T-helper 17 cell (primary cell): ENCODE results near the gene SCYGR8. TPM values are rescaled to one million over a fixed set of nuclear protein-coding genes. Genes with fewer than 3 reads are reported as not detected.

Source experiments
- ATAC-seq: fragments of 150-1000 bp; cut with Tn5 transposase; 2 replicates; pipeline ENCODE4 v1.10.0; 2021; ENCODE audit warnings: mild to moderate bottlenecking, moderate library complexity
- DNase-seq, 3 donors: peaks; one replicate each; pipeline versions ENCODE4 v3.0.0 to v3.0.0-alpha.2; 2020 to 2021
- H3K9me3 ChIP-seq: one replicate; pipeline ENCODE4 v1.7.0; 2013; ENCODE audit warnings: low read length, mild to moderate bottlenecking; ENCODE audit not compliant: control insufficient read depth, poor library complexity, severe bottlenecking
- H3K27ac Mint-ChIP-seq: one replicate; pipeline ENCODE4 v1.8.0; 2022; ENCODE audit warnings: mild to moderate bottlenecking, moderate library complexity, mixed read lengths
- H3K27me3 Mint-ChIP-seq: one replicate; pipeline ENCODE4 v1.8.0; 2022; ENCODE audit warnings: mixed read lengths
- H3K36me3 Mint-ChIP-seq: one replicate; pipeline ENCODE4 v1.8.0; 2022; ENCODE audit warnings: low read depth, mixed read lengths
- H3K4me1 Mint-ChIP-seq: one replicate; pipeline ENCODE4 v1.8.0; 2022; ENCODE audit warnings: mild to moderate bottlenecking, mixed read lengths
- H3K4me3 Mint-ChIP-seq: one replicate; pipeline ENCODE4 v1.8.0; 2022; ENCODE audit warnings: mild to moderate bottlenecking, moderate library complexity, mixed read lengths
- total RNA-seq, 4 donors: library from RNA in 2 of 4; stranded (reverse) in 2 of 4; gene quantifications; one replicate each; pipeline ENCODE4 v1.2.3 and lab custom pipeline; 2022 to 2026

The SCYGR8 gene
- total RNA-seq, 2 donors from 2014 or later = not detected

- no peaks in the 10 kb centered on the region for H3K27me3 Mint-ChIP-seq
- H3K27ac Mint-ChIP-seq = no peak overlapping the region
- no peaks in the 10 kb centered on the region for H3K9me3 ChIP-seq
- ATAC-seq (no peak), DNase-seq (no peak)
- no peak overlapping the region for H3K4me3 Mint-ChIP-seq
- H3K4me1 Mint-ChIP-seq = peaks cover 19% of the 10 kb centered on the region
- H3K36me3 Mint-ChIP-seq = peaks cover 2% of the 10 kb centered on the region
Measured at GRCh38 chr2:227772197-227772661, 26.5 kb downstream of the SCYGR8 start.

- peaks cover 2% of the 10 kb centered on the region for H3K36me3 Mint-ChIP-seq
- no peak overlapping the region for H3K27ac Mint-ChIP-seq
- peaks cover 19% of the 10 kb centered on the region for H3K4me1 Mint-ChIP-seq
- DNase-seq = no peak
- H3K9me3 ChIP-seq = no peaks in the 10 kb centered on the region
- ATAC-seq = no peak
- no peak overlapping the region for H3K4me3 Mint-ChIP-seq
- no peaks in the 10 kb centered on the region for H3K27me3 Mint-ChIP-seq
Measured at GRCh38 chr2:227772932-227773331, 27.2 kb downstream of the SCYGR8 start.

GRCh38 chr2:227774011-227774624 is 28.4 kb downstream of the SCYGR8 start:
- peaks cover 19% of the 10 kb centered on the region for H3K4me1 Mint-ChIP-seq
- no peak for DNase-seq
- H3K4me3 Mint-ChIP-seq = no peak overlapping the region
- no peaks in the 10 kb centered on the region for H3K27me3 Mint-ChIP-seq
- peak; percentile 72 for ATAC-seq
- no peaks in the 10 kb centered on the region for H3K9me3 ChIP-seq
- H3K27ac Mint-ChIP-seq = peak overlapping the region; percentile 57
- peaks cover 2% of the 10 kb centered on the region for H3K36me3 Mint-ChIP-seq

- Mint-ChIP-seq H3K27ac (peak overlapping the region; percentile 57), H3K27me3 (no peaks in the 10 kb centered on the region), H3K36me3 (peaks cover 2% of the 10 kb centered on the region), H3K4me1 (peaks cover 19% of the 10 kb centered on the region), H3K4me3 (peak overlapping the region; percentile 46)
- no peak for DNase-seq
- no peaks in the 10 kb centered on the region for H3K9me3 ChIP-seq
- ATAC-seq = no peak
Measured at GRCh38 chr2:227774895-227775842, 29.5 kb downstream of the SCYGR8 start.

- no peak for ATAC-seq
- H3K4me1 Mint-ChIP-seq = peaks cover 24% of the 10 kb centered on the region
- no peaks in the 10 kb centered on the region for H3K9me3 ChIP-seq
- H3K36me3 Mint-ChIP-seq = no peaks in the 10 kb centered on the region
- DNase-seq = peak in 1 of 3 donors; percentile 8
- H3K27ac Mint-ChIP-seq = peak overlapping the region; percentile 97
- no peaks in the 10 kb centered on the region for H3K27me3 Mint-ChIP-seq
- H3K4me3 Mint-ChIP-seq = no peak overlapping the region
Measured at GRCh38 chr2:227780981-227781615, 35.4 kb downstream of the SCYGR8 start.

- Mint-ChIP-seq H3K27me3 (no peaks in the 10 kb centered on the region), H3K36me3 (no peaks in the 10 kb centered on the region), H3K4me3 (no peak overlapping the region), H3K4me1 (peaks cover 24% of the 10 kb centered on the region), H3K27ac (peak overlapping the region; percentile 97)
- H3K9me3 ChIP-seq = no peaks in the 10 kb centered on the region
- no peak for ATAC-seq
- no peak for DNase-seq
Measured at GRCh38 chr2:227781841-227782240, 36.1 kb downstream of the SCYGR8 start.

- Mint-ChIP-seq H3K4me3 (peak overlapping the region; percentile 86), H3K27ac (peak overlapping the region; percentile 97), H3K36me3 (no peaks in the 10 kb centered on the region), H3K27me3 (no peaks in the 10 kb centered on the region), H3K4me1 (peaks cover 24% of the 10 kb centered on the region)
- peak; percentile 45 for ATAC-seq
- no peaks in the 10 kb centered on the region for H3K9me3 ChIP-seq
- DNase-seq = no peak
Measured at GRCh38 chr2:227782804-227783203, 37.1 kb downstream of the SCYGR8 start.

- Mint-ChIP-seq H3K27ac (peak overlapping the region; percentile 97), H3K27me3 (no peaks in the 10 kb centered on the region), H3K4me1 (peaks cover 24% of the 10 kb centered on the region), H3K36me3 (no peaks in the 10 kb centered on the region), H3K4me3 (peak overlapping the region; percentile 86)
- DNase-seq (no peak), ATAC-seq (peak; percentile 93)
- H3K9me3 ChIP-seq = no peaks in the 10 kb centered on the region
Measured at GRCh38 chr2:227783404-227784138, 37.9 kb downstream of the SCYGR8 start.

GRCh38 chr2:227785293-227785692 is 39.6 kb downstream of the SCYGR8 start:
- no peak for DNase-seq
- no peak for ATAC-seq
- Mint-ChIP-seq H3K36me3 (peaks cover 2% of the 10 kb centered on the region), H3K4me3 (no peak overlapping the region), H3K4me1 (peaks cover 26% of the 10 kb centered on the region), H3K27ac (peak overlapping the region; percentile 54), H3K27me3 (no peaks in the 10 kb centered on the region)
- H3K9me3 ChIP-seq = no peaks in the 10 kb centered on the region

- ATAC-seq (no peak), DNase-seq (no peak)
- H3K9me3 ChIP-seq = no peaks in the 10 kb centered on the region
- Mint-ChIP-seq H3K36me3 (peaks cover 2% of the 10 kb centered on the region), H3K4me1 (peaks cover 7% of the 10 kb centered on the region), H3K27ac (no peak overlapping the region), H3K4me3 (no peak overlapping the region), H3K27me3 (no peaks in the 10 kb centered on the region)
Measured at GRCh38 chr2:227788561-227789018, 42.9 kb downstream of the SCYGR8 start.

- H3K4me3 Mint-ChIP-seq = no peak overlapping the region
- H3K9me3 ChIP-seq = no peaks in the 10 kb centered on the region
- ATAC-seq (no peak), DNase-seq (no peak)
- no peaks in the 10 kb centered on the region for H3K27me3 Mint-ChIP-seq
- H3K36me3 Mint-ChIP-seq = peaks cover 2% of the 10 kb centered on the region
- no peak overlapping the region for H3K27ac Mint-ChIP-seq
- peaks cover 2% of the 10 kb centered on the region for H3K4me1 Mint-ChIP-seq
Measured at GRCh38 chr2:227789803-227790202, 44.1 kb downstream of the SCYGR8 start.

- H3K4me3 Mint-ChIP-seq = no peak overlapping the region
- no peaks in the 10 kb centered on the region for H3K27me3 Mint-ChIP-seq
- peaks cover 4% of the 10 kb centered on the region for H3K4me1 Mint-ChIP-seq
- no peaks in the 10 kb centered on the region for H3K9me3 ChIP-seq
- no peak overlapping the region for H3K27ac Mint-ChIP-seq
- H3K36me3 Mint-ChIP-seq = peaks cover 2% of the 10 kb centered on the region
- ATAC-seq (no peak), DNase-seq (no peak)
Measured at GRCh38 chr2:227793148-227793712, 47.5 kb downstream of the SCYGR8 start.
